ENCODE measurements around the gene HECTD1.
"Not testable (repeated sequence)": the region's sequence is repeated elsewhere in the genome, so short reads cannot be mapped to it uniquely, and the experiment has no call there.

GRCh38 chr14:31182016-31182415, 25.6 kb downstream of the HECTD1 start:
- not testable (repeated sequence) for TF ChIP-seq CTCF, POLR2A (IDR thresholded peaks at IDR 0.05)

Data from thyroid gland (tissue), 4 donors.